ENCODE measurements around the gene EIF3J. TPM values are rescaled to one million over a fixed set of nuclear protein-coding genes. Genes with fewer than 3 reads are reported as not detected.
A peak's percentile ranks its signal among the peaks of the same experiment; 100 is the strongest.

Gene EIF3J
- total RNA-seq, 1 donor from 2014 or later = 91.1 TPM

DNA sequence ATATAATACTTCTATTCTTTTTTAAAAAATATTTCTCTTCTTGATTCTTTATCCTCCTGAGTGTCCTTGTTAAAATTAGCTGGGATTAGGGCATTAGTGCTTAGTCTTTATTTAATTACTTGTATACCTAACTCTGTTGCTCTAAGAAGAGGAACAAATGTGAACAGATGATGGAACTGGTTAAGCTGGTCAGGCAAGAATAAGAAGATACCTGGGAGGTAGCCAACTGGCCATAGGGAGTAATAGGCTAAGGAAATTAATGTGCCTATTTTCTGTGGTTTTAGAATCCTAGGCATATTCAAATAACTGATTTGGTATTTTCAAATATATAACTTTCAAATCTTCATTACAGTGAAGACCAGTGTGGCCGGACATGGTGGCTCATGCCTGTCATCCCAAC lies 54.4 kb downstream of the EIF3J start:
- no peak for DNase-seq (ENCODE audit: extremely low spot score, unreplicated experiment)
- Mint-ChIP-seq H3K4me1 (ENCODE audit: unreplicated experiment) (no peaks in the 10 kb centered on the region), H3K36me3 (peaks cover 35% of the 10 kb centered on the region), H3K27me3 (no peaks in the 10 kb centered on the region), H3K27ac (peak overlapping the region; percentile 16), H3K9me3 (no peaks in the 10 kb centered on the region), H3K4me3 (no peak overlapping the region)
- TF ChIP-seq, protein P1, sequence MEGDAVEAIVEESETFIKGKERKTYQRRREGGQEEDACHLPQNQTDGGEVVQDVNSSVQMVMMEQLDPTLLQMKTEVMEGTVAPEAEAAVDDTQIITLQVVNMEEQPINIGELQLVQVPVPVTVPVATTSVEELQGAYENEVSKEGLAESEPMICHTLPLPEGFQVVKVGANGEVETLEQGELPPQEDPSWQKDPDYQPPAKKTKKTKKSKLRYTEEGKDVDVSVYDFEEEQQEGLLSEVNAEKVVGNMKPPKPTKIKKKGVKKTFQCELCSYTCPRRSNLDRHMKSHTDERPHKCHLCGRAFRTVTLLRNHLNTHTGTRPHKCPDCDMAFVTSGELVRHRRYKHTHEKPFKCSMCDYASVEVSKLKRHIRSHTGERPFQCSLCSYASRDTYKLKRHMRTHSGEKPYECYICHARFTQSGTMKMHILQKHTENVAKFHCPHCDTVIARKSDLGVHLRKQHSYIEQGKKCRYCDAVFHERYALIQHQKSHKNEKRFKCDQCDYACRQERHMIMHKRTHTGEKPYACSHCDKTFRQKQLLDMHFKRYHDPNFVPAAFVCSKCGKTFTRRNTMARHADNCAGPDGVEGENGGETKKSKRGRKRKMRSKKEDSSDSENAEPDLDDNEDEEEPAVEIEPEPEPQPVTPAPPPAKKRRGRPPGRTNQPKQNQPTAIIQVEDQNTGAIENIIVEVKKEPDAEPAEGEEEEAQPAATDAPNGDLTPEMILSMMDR (conservative IDR thresholded peaks at IDR 0.05) = no peak

DNA sequence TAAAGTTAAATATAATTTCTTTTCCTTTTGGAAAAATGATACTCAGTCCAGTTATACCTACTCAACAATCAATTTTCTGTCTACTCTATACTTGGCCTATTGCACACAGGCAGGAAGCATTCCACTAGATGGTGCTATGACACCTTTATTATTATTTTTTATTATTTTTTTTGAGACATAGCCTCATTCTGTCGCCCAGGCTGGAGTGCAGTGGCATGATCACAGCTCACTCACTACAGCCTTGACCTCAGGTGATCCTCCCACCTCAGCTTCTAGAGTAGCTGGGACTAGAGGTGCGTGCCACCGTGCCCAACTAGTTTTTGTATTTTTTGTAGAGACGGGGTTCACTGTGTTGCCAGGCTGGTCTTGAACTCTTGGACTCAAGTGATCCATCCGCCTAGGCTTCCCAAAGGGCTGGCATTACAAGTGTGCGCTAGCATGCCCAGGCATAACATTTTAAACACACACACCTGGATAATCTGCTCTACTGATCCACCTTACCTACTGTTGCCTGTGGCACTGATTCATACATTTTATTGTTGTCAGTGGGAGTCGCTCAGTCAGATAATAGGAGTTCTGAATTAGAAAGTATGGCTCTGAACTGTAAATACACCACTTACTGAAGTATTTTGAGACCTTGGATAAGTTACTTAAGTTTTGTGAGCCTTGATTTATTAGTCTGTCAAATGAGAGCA lies 56.2 kb downstream of the EIF3J start:
- Mint-ChIP-seq H3K36me3 (peaks cover 27% of the 10 kb centered on the region), H3K9me3 (no peaks in the 10 kb centered on the region), H3K27ac (peak overlapping the region; percentile 17), H3K4me1 (ENCODE audit: unreplicated experiment) (no peaks in the 10 kb centered on the region), H3K27me3 (no peaks in the 10 kb centered on the region), H3K4me3 (no peak overlapping the region)
- no peak for DNase-seq (ENCODE audit: extremely low spot score, unreplicated experiment)
- TF ChIP-seq, protein P1 (conservative IDR thresholded peaks at IDR 0.05) = peak; percentile 68

DNA sequence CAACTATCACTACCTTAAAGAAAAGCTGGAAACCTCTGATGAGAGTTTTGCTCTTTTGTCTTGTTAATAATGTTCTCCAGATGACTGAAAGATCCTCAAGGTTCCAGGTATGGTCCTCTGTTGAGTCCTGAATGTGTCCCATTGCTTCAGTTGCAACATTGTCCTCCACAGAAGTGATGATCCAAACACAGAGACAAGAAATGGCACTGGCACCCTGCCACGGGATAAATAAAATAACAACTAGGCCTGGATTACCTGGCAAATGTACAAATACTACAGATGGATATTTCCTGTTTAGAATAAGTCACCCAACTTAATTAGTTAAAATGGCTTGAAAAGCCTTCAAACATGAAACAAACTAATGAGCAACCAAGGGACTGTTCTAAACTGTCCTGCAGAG lies 58.3 kb downstream of the EIF3J start:
- peaks cover 23% of the 10 kb centered on the region for H3K36me3 Mint-ChIP-seq
- no peak overlapping the region for H3K4me3 Mint-ChIP-seq
- H3K9me3 Mint-ChIP-seq = no peaks in the 10 kb centered on the region

DNA sequence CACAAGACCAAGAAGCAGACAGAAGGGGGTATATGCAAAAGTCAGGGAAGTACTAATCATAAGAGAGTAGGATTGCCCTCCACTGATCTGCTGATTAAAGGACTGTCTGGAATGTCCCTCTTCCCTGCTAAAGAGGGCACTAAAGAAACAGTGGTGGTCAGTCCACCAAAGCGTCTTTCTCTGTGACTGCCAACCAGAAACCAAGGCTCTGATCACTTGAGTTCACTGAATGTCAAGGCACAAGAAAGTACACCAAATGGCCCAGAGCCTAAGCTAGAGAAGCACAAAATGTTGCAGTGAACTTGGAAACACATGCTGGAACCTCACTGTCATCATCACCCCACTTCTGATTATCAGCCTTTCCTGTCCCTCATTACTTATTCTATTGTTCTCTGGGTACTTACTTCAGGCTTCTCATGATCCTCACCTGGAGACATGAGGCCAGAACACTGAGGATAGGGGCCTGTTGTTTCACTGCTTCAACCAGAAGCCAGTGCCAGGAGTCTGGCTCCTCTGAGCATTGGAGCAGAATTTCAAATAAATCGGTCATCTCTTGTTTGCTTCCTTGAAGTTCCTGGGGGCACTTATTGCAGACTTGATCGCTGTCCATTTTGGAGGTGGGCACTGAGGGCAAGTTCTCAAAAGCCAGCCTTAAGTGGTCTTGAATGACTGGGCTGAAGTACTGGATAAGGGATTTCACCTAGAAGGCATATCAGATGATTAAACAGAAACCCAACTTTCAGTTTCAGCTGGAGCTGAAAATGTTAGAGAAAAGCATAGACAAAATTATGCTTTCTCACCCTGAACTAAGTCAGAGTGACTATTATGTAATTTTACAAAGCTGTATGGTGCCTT lies 58.9 kb downstream of the EIF3J start:
- DNase-seq (ENCODE audit: extremely low spot score, unreplicated experiment) = no peak
- Mint-ChIP-seq H3K4me3 (no peak overlapping the region), H3K27me3 (no peaks in the 10 kb centered on the region), H3K27ac (no peak overlapping the region), H3K9me3 (no peaks in the 10 kb centered on the region), H3K4me1 (ENCODE audit: unreplicated experiment) (no peaks in the 10 kb centered on the region), H3K36me3 (peaks cover 16% of the 10 kb centered on the region)
- TF ChIP-seq, protein P1 (conservative IDR thresholded peaks at IDR 0.05) = no peak

More for the DNA sequence above, 58.3 kb downstream of the EIF3J start:
- H3K4me1 Mint-ChIP-seq (ENCODE audit: unreplicated experiment) = no peaks in the 10 kb centered on the region
- no peak overlapping the region for H3K27ac Mint-ChIP-seq
- no peaks in the 10 kb centered on the region for H3K27me3 Mint-ChIP-seq
- TF ChIP-seq, protein P1 (conservative IDR thresholded peaks at IDR 0.05) = no peak
- DNase-seq (ENCODE audit: extremely low spot score, unreplicated experiment) = no peak

DNA sequence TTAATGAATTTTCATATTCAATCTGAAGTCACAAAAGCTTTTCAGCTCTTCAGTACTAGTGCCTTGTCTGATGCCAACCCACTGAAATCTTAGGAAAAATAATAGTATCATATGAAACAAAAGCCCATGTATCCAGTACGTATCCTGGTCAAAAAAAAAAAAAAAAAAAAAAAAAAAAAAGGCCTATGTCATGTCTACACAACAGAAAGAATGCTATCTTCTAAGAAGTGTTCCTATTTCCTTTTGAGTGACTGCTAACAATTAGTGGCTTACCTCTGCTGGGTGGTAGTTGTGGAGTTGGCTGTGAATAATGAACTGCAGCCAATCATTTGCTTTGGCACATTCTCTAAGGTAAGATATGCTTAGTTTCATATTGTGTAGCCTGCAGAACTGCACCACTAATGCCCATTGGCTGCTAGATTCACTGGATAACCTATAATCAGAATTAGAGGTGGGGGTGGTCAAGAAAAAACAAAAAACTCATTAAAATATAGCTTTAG lies 59.6 kb downstream of the EIF3J start:
- no peaks in the 10 kb centered on the region for H3K9me3 Mint-ChIP-seq
- H3K4me3 Mint-ChIP-seq = no peak overlapping the region
- peaks cover 12% of the 10 kb centered on the region for H3K36me3 Mint-ChIP-seq
- no peak overlapping the region for H3K27ac Mint-ChIP-seq
- no peaks in the 10 kb centered on the region for H3K4me1 Mint-ChIP-seq (ENCODE audit: unreplicated experiment)
- no peaks in the 10 kb centered on the region for H3K27me3 Mint-ChIP-seq
- TF ChIP-seq, protein P1 (conservative IDR thresholded peaks at IDR 0.05) = no peak
- no peak for DNase-seq (ENCODE audit: extremely low spot score, unreplicated experiment)

Data from type B pancreatic cell (in vitro differentiated cells).